AML-193 (cell line): Measurements from ENCODE around the gene REEP1.
"Not testable (repeated sequence)": the region's sequence is repeated elsewhere in the genome, so short reads cannot be mapped to it uniquely, and the experiment has no call there.

Experiments
- DNase-seq, 2 experiments: peaks; one replicate each; lab custom pipeline; 2025; lab: John Stamatoyannopoulos, UW

Gene REEP1

DNA sequence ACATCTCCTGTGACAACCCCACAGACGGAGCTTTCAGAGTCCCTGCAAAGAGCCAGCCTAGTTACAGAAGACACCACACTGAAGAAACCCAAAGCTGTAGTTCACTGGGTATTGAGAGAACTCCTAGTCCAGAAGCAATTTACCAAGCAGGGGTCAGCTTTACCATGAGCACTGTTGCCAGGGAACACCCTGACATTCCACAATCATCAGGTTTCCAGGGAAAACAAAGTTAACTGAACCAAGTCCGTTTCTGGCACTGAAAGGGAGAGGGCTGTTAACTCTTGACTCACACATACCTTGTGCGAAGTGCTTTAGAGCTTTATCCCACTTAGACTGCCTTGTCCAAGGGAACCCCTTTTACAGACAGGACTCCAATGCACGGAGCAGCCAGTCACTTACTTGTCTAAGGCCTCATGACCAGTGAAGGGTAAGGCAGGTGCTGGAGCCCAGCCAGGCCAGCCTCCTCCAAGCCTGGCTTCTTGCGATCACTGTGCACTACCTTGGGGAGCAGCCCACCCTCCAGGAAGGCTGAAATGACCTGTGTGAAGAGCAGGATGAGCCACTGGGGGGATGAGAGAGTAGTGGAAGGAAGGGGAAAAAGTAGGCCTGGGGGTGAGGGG is 53.9 kb downstream of the REEP1 start:
- DNase-seq = no peak

DNA sequence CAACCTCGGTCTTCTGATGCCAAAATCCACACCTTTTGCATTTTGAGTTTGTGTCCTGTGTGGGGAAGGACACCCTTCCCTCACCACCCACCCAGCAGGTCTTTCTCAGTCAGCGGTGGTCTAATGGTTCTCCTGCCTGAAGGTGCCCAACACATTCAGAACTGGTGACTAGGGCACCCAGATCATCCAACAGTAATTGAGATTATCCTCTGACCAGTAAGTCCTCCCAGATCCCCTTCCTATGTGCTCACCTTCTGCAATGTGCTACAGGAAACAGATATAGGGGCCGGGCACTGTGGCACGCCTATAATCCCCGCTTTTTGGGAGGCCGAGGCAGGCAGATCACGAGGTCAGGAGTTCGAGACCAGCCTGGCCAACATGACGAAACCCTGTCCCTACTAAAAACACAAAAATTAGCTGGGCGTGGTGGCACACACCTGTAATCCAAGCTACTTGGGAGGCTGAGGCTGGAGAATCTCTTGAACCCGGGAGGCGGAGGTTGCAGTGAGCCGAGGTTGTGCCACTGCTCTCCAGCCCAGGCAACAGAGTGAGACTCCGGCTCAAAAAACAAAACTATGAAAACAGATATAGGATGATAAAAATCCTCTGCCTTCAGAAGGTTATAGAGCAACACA is 56.2 kb downstream of the REEP1 start:
- DNase-seq = no peak

DNA sequence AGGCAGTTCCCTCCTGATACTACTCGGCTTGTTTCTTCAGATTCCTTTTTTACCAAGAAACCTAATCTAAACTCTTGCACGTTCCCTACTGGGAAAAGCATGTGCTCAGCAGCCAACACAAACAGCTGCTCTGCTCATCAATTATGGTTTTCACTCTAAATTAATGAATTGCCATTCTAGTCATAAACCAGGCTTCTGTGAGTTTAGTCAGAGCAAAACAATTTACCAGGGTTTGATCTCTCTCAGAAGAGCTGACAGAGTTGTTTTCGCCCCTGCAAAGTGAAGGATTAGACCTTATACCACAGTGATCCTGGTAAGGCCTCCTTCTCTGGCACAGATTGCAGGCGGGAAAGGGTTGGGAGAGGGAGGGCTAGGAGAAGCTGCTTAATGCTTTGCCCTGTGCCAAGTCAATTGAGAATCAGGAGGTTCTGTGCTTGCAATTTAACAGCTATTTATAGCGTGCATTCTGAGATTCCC is 57.2 kb downstream of the REEP1 start:
- DNase-seq = no peak

DNA sequence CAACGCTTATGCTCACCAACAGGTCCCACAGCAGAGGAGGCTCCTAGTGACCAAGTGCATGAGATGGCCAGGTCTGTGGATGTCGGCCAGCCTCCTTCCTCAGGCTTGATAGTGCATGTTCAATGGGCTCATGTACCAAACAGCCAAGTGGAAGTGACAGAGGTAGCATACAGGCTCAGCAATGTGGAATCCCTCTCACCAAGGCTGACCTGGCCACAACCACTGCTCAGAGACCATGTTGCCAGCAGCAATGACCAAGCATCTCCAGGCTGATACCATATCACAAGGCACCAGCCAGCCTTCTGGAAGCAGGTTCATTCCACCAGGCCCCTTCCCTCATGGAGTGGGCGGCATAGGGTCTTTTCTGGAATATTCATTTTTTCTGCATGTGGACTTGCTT is 61.5 kb downstream of the REEP1 start:
- no peak for DNase-seq

DNA sequence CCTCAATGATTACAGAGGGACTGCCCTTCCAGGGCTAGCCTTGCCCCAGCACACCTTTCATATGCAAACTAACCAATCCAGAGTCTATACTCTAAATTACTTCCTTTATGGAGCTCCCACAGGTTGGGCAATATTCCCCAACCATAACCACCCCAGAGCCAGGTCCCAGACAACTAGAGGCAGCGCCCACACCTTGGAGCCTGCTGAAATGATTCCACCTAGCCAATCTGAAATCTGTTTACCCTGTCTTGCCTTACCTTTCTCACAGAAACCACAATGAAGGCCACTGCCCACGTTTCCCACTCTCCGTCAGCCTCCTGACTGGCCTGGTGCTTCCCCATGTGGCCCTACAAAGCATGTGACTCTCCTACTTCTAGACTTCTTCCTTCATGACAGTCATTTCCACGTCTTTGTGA is 62.0 kb downstream of the REEP1 start:
- no peak for DNase-seq

DNA sequence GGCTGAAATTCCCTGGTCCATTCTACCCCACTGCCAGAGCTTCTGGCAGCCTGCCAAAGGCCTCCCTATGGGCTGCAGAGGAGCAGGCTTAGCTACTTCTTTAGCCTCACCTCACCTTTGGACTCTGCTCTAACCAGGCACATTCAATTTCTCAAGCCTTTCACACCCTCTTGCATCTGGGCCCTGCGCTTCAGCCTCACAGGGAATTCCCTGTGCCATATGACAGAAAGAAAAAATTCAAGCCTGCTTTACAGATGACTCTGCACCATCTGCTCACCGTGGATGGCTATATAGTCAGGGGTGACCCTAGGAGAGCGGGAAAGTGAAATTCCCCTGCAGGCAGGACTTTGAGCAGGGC is 62.5 kb downstream of the REEP1 start:
- no peak for DNase-seq

DNA sequence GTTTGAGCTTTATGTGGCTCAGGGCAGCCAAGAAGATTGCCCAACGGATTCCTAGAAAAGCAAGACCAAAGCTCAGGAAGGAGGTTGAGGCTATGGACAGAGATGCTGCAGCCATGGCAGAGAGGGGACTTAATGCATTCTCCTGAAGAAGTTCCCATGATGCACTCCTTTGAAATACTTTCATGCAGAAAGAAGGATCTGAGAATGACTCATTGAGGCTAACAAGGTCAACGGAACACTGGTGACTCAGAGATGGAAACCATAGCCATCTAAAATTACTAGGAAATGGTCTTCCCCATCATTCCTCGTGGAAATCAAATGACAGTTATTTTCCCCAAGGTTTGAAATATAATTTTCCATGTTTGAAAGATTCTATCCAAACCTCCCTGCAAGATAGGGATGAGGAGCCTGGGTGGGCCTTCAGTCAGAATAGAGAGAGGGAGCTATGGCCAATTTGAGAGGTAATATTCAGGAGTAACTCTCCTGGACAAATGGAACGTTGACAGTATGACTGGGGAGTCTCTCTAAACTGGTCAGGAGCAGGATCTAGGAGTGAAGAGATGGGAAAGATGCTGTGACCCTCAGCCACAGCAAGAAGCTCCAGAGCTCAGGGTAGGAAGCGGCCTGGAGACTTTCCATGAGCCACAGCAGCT is 63.0 kb downstream of the REEP1 start:
- DNase-seq = no peak

DNA sequence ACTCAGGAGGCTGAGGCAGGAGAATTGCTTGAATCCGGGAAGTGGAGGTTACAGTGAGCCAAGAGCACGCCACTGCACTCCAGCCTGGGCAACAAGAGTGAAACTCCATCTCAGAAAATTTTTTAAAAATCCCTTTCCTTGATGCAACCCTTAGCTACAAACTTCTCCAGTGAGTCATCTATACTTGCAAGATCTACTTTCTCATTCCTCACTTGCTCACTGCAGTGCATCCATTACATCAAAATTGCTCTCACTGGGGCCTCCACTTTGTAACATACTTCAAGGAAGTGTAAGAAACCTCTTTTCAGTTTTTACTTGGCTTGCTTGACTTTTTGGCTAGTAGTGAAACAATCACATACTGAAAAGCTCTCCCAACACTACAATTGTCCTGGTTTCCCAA is 65.3 kb downstream of the REEP1 start:
- no peak for DNase-seq

DNA sequence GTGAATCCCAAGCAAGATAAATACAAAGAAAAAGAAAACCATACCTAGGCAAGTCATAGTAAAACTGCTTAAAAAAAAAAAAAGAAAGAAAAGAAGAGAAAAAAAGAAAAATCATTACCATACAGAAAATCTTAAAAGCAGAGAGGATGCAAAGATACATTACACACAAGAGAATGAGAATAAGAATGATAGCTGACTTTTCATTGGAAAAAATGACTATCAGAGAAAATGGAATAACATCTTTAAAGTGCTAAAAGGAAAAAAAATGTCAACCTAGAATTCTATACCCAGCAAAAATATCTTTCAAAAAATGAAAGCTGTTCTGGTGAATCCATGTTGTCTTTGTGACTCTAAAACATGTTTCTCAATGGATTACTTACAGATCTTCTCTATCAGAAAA is 66.2 kb downstream of the REEP1 start:
- DNase-seq = no peak

DNA sequence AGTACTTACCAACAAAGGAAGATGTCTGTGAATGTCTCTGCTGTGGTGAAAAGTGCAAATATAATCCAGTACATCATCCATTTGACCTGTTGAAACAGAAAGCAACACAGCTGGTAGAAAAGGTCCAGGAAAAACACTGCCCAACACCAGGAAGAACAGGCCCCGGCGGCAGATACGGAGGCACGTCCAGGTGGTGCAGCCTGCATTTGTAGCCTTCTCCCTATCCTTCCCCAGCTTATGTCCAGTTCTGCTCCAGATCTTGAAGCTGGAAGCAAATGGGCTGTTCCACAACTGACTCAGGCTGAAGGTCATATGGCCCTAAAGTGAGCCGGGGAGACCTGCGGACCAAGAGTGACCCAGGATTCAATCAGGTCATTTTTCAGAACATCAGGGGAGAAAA is 73.5 kb downstream of the REEP1 start:
- no peak for DNase-seq

DNA sequence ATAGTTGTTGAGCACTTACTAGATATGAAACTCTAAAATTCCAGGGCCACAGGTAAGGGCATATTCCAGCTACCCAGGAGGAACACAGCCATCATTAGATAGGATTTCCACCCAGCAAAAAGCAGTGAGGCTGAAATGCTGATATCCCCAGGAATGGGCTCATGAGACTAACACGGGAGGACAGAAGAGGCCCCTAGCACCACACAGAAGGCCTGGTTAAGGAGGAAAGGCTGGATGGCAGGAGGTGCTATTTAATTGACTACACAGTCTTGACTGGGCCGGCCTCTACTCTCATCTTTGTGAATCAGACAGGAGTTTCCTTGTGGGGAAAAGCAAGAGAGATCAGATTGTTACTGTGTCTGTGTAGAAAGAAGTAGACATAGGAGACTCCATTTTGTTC is 76.4 kb downstream of the REEP1 start:
- no peak for DNase-seq

DNA sequence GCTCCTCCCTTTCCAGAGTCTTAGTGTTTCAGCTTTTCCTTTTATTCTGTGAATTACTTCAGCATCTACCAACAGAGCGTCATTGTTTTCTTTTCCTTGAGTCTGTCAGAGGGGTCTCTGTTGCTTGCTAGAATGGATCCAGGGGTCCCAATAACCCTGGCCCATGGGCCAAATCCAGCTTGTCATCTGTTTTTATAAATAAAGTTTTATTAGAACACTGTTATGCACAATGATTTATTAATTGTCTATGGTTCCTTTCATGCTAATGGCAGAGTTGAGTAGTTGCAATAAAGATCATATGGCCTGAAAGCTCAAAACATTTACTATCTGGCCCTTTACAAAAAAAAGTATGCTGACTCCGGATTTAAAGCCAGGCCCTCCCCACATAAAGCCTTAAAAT is 79.3 kb downstream of the REEP1 start:
- no peak for DNase-seq

DNA sequence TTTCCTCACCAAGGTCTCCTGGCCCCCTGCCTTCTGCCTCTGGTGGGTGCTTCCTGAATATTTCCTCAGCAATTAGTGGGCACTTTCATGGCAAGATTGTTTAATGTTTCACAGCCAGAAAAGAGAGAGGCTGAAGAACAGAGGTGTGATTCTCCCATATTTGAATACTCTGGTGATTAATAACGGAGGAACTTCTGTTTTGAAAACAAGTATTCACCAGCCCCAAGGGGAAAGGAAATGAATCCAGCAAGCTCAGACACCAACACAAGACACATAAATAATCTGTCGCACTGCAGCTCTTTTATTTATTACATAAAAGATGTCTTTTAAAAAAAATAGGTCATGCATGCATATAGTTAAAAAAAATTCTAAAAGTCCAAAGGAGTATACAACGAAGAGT is 80.4 kb downstream of the REEP1 start:
- no peak for DNase-seq

DNA sequence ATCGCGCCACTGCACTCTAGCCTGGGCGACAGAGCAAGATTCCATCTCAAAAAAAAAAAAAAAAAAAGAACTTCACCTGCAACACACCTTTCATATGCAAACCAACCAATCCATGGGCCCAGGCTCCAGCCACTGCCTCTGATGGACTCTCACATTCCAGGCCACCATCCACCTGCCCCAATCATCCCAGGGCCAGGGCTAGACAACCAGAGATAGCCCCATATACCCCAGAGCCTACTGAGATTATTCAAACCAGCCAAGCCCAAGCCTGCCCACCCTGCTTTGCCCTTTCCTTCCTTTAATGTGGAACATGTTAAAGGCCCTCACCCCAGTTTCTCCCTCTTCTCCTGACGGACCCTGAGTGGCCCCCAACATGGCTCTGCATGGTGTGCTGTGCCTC is 81.1 kb downstream of the REEP1 start:
- DNase-seq = no peak

DNA sequence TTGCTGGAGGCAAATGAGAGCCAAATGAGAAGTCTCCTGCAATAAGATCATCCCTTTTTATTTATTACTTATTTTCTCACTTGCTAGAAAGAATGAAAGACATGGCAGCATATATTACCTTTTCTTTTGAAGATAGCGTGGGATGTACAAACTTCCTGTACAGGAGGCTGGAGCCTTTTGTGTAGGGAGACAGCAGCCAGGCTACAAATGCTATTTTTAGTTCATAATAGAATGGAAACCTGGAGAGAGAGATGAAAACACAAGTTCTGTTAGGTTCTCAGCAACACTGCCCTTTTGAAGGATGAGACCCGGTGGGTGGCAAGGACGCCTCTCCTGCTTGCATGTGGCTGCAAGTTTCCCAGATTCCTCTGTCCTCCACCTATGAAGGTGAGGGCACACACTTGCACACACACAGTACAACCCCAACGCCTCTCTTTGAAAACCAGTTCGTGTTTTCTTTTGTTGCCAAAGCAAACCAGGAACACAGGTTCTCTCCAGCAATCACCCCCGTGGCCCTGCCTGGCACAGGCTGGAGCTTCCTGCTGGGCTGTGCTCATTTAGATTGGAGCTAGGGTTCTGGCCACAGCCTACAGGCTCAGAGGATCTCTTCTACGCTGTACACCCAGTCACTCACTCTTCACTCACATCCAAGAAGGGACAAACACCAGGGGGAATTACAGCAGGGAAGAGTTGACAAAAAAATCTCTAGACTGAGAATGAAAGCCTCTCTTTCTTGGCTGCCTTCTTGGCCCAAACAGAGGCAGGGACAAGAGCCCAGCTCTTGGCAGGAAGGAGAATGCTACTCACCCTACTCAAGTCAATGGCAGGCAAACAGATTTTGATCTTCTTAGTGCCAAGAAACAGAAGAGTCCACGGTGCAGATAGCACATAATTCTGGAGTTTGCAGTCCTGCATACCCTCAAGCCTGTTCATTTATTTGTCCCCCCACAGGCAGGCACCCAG is 82.6 kb downstream of the REEP1 start:
- no peak for DNase-seq

DNA sequence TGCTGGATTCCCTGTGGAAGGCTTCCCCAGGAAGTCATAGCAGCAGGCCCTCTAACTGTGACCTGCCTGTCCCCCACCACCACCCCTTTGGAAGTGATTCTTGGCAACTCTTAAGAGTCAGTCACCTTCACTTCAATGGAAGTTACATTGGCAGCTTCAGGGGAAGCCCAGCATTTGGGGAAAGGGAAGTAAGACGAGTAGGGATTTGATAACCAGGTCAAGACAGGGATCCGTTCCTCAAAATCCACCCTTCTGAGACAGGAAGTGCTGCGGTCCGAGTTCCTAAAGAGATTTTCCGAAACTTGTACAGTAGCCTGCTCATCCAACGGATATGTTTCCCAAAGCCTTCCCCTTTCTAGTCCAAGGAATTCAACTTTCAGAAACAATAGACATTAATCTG is 84.0 kb downstream of the REEP1 start:
- no peak for DNase-seq

DNA sequence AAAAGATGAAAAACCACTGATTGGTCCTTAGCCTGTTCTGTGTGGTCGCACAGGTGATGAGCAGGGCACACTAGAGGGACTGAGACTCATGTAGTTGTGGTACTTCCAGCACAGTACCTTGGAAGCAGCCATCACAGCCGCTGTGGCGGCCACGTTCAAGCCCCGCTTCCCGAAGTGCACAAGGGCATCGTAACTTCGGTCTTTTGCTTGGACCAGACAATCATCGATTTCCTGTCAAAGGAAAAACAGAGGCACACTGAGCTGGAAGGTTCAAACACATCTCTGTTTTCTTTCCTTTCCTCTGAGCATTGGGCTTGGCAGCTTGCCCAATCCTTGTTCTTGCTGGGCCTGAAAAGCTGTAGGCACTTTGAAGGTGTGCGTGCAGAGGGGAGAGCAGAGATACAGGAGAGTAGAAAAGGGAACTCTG is 85.6 kb downstream of the REEP1 start:
- DNase-seq = no peak

DNA sequence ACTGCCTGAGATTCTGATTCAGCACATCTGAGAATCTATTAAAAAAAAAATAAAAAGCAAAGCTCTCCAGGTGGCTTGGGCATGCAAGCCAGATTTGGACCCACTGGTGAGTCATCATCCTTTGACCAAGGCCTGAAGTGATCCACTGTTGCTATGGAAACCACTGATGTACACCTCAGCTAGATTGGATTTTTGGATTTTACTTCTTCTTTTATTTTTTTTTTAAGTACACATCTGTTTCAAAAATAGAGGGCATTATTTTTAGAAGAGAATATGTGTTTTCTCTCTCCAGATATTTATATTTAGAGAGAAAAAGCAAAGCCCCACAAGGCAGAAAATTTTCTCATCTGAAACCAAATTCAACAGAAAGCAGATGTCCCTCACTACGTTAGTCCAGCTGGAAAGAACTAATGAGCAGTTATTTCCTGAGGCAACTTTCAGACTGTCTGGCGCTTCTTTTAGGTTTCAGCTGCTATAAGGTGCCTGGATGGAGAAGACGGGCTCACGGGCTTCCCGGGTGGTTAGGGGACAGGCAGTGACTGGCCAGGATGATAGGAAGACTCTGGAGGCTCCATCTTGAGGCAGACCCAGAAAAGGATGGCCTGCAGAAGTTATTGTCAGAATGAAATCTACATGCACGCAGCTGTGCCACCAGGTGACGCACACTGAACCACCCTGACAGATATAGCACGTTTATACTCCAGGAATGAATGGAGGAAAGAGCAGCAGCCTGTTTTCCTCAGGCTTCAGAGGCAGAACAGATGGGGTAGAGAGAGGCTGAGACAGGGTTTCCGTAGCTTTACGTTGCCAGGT is 87.6 kb downstream of the REEP1 start:
- DNase-seq = no peak

DNA sequence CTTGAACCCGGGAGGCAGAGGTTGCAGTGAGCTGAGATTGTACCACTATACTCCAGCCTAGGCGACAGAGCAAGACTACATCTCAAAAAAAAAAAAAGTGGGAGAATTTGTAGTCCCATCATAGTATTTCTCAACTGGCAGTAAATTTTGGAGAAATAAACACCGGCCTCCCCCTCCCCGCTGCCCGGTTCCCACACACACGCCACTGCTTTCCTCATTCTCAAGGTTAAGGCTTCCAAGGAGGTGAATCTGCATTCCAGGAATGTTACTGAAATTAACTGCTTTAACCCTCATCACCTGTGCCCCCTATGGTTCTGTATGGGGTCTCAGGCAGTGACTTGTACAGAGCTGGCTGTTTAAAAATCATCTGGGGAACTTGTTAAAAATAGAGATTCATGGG is 88.2 kb downstream of the REEP1 start:
- no peak for DNase-seq

DNA sequence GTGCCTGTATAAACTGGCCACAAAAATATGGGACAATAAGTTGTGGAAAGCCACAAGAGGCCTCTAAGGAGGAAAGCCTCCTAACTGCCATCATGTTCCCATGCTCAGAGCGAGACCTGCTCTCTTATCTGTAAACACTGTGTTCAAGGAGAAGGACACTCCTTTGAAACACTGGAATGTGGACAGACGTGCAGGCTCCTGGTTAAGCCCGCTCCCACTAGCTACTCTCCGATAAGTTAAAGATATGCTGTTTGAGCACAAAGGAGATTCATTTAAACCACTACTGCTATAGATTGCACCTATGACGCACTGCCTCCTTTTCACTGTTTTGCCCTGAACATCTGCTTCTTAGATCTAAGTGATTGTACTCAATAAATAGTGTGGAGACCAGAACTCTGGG is 92.2 kb downstream of the REEP1 start:
- not testable (repeated sequence) for DNase-seq

DNA sequence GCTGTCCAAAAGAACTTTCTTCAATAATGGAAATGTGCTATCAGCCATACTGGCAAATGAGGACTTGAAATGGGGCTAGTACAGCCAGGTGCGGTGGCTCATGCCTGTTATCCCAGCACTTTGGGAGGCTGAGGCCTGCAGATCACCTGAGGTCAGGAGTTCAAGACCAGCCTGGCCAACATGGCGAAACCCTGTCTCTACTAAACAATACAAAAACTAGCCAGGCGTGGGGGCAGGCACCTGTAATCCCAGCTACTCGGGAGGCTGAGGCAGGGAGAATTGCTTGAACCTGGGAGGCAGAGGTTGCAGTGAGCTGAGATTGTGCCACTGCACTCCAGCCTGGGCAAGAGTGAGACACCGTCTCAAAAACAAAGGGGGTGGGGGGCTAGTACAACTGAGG is 92.6 kb downstream of the REEP1 start:
- not testable (repeated sequence) for DNase-seq
